Thyroid gland (tissue), 4 donors: Measurements from ENCODE around the gene MTUS2.

ENCODE experiments used
- POLR2A ChIP-seq, 2 donors: fragments of 450-650 bp; IDR thresholded peaks; one replicate each; pipeline ENCODE4 v1.6.1; 2017; ENCODE audit warnings: antibody characterized with exemption in 2 of 2, mild to moderate bottlenecking in 2 of 2, moderate library complexity in 1 of 2
- TF ChIP-seq, protein P1 (sequence below), 6 experiments: fragments of 200-600 bp in 3 of 6; fragments of 450-650 bp in 3 of 6; sonication (generic) in 3 of 6; IDR thresholded peaks; one replicate each; pipeline ENCODE4 v1.5.1; 2016 to 2019; ENCODE audit warnings: antibody characterized with exemption in 6 of 6, mild to moderate bottlenecking in 2 of 6, inconsistent platforms in 1 of 6, moderate library complexity in 1 of 6

DNA sequence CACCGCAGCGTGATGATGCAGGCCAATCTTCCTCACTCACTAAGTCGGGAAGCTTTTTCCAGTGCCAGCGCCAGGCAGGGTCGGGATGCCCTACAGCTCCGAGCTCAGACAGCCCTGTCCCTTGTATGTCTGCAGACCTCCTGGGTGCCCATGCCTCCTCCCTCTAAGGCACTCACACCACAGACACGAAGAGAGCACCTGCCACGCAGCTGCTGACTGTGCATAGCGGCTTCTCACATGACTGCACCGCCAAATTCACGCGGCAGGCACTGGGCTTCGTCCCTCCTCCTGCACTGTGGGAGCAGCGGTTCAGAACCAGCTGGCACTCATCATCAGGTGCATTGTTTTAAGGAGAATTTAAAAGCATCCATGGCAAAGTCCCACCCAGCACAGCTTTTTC, 687.2 kb downstream of the MTUS2 start:
- TF ChIP-seq, protein P1, sequence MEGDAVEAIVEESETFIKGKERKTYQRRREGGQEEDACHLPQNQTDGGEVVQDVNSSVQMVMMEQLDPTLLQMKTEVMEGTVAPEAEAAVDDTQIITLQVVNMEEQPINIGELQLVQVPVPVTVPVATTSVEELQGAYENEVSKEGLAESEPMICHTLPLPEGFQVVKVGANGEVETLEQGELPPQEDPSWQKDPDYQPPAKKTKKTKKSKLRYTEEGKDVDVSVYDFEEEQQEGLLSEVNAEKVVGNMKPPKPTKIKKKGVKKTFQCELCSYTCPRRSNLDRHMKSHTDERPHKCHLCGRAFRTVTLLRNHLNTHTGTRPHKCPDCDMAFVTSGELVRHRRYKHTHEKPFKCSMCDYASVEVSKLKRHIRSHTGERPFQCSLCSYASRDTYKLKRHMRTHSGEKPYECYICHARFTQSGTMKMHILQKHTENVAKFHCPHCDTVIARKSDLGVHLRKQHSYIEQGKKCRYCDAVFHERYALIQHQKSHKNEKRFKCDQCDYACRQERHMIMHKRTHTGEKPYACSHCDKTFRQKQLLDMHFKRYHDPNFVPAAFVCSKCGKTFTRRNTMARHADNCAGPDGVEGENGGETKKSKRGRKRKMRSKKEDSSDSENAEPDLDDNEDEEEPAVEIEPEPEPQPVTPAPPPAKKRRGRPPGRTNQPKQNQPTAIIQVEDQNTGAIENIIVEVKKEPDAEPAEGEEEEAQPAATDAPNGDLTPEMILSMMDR (IDR thresholded peaks at IDR 0.05): no peak
- no peak for TF ChIP-seq POLR2A (IDR thresholded peaks at IDR 0.05)
